Activated CD4-positive, alpha-beta T cell treated with anti-CD3 and anti-CD28 coated beads, Interleukin-2, amount 10 ng/mL, durations not matched to agents 24 days and 14 days (primary cell): Measurements from ENCODE around the gene ABCA7. TPM values are rescaled to one million over a fixed set of nuclear protein-coding genes. Genes with fewer than 3 reads are reported as not detected.
"Not testable (repeated sequence)": the region's sequence is repeated elsewhere in the genome, so short reads cannot be mapped to it uniquely, and the experiment has no call there.

ENCODE experiments used
- DNase-seq: peaks from one replicate; pipeline ENCODE4 v3.0.0; 2022
- H3K27ac Mint-ChIP-seq: one replicate; pipeline ENCODE4 v1.8.0; 2022; ENCODE audit warnings: mild to moderate bottlenecking, mixed read lengths
- H3K27me3 Mint-ChIP-seq: one replicate; pipeline ENCODE4 v1.8.0; 2022; ENCODE audit warnings: mixed read lengths
- H3K36me3 Mint-ChIP-seq: one replicate; pipeline ENCODE4 v1.8.0; 2022; ENCODE audit warnings: low read depth, mild to moderate bottlenecking, mixed read lengths
- H3K4me1 Mint-ChIP-seq: one replicate; pipeline ENCODE4 v1.8.0; 2021; ENCODE audit warnings: mixed read lengths
- H3K4me3 Mint-ChIP-seq: one replicate; pipeline ENCODE4 v1.8.0; 2022; ENCODE audit warnings: mild to moderate bottlenecking, moderate library complexity, mixed read lengths
- H3K9me3 Mint-ChIP-seq: one replicate; pipeline ENCODE4 v1.8.0; 2021; ENCODE audit warnings: mixed read lengths
- intact Hi-C: fragments of 100-400 bp; cut with micrococcal nuclease; formaldehyde crosslinking; loops from one replicate; pipeline ENCODE4 v1.15.1; 2023
- total RNA-seq: library from RNA; stranded (reverse); gene quantifications from 2 replicates; pipeline ENCODE4 v1.2.3, GENCODE V29; 2022

Gene ABCA7
- total RNA-seq, 1 donor from 2014 or later = 15.8 TPM

- Mint-ChIP-seq H3K36me3 (peaks cover 25% of the 10 kb centered on the region), H3K27me3 (no peaks in the 10 kb centered on the region), H3K4me3 (no peak overlapping the region), H3K27ac (no peak overlapping the region), H3K4me1 (no peaks in the 10 kb centered on the region), H3K9me3 (no peaks in the 10 kb centered on the region)
- DNase-seq = no peak
- intact Hi-C loops = no loop called here
These were observed 70.1 kb downstream of the ABCA7 start for GRCh38 chr19:1109697-1110671.

DNA sequence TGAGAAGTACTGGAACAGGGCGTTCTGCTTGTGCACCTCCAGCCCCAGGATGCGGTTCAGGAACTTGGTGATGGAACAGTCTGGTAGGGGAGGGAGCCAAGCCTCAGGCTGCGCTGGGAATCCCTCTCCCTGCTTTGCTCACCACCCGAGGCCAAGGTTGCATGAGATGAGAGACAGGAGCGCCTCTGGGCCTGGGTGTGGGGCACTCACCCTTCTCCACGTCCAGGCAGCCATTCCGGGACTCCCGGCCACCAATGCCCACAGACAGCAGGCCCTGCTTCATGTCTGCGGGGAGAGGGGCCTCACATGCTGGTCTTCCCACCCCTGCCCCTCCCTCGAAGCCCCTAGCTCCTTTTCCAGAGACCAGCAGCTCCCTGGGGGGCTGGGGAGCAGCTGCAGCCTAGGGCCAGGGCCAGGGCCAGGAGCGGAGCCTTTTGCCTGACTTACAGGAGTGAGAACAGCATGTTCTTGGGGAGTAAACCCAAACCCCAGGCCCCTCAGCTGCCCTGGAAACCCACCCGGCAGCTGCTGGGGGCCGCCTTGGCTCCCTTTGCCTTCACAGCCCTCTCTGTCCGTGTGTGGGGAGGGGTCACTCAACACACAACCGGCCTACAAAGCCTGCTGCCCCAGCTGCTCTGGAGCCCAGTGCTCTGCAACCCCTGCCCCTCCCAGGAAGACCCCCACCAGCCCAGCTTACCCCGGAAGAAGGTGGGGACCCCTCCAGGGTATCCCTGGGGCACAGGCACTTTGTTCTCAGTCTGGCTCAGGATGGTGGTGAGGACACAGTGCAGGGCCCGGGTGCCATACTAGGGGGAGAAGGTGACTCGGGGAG lies 71.1 kb downstream of the ABCA7 start:
- H3K4me1 Mint-ChIP-seq = no peaks in the 10 kb centered on the region
- no peak overlapping the region for H3K27ac Mint-ChIP-seq
- no peak for DNase-seq
- intact Hi-C loops = no loop called here
- H3K27me3 Mint-ChIP-seq = no peaks in the 10 kb centered on the region
- peaks cover 22% of the 10 kb centered on the region for H3K36me3 Mint-ChIP-seq
- H3K4me3 Mint-ChIP-seq = no peak overlapping the region
- H3K9me3 Mint-ChIP-seq = no peaks in the 10 kb centered on the region

DNA sequence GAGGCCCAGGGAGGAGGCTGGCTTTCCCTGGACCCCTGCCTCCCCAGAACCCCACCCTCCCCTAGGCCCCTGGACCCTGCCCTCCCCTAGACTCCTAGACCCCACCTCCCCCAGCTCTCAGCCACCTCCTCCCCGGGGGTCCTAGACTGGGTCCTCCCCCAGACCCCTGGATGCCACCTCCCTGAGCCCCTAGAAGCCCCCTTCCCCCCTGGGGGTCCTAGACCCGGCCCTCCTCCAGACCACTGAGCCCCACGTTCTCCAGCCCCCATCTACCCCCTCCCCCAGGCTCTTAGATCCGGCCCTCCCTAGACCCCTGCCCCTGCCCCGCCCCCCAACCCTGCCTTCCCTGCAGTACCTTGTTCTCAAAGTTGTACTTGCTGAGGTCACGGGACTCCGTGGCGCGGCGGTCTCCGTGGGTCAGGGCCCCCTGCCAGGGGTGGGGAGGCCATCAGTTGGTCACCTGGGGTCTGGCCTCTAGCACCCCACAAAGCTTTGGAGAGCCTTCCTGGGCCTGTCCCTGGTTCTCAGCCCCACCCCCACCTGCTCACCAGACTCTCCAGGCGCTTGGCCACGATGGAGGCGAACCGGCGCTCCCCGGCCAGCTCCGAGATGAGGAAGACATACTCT lies 71.8 kb downstream of the ABCA7 start:
- intact Hi-C loops = no loop called here
- Mint-ChIP-seq H3K27ac (no peak overlapping the region), H3K4me3 (no peak overlapping the region), H3K27me3 (no peaks in the 10 kb centered on the region), H3K4me1 (no peaks in the 10 kb centered on the region), H3K9me3 (no peaks in the 10 kb centered on the region), H3K36me3 (peaks cover 20% of the 10 kb centered on the region)
- no peak for DNase-seq

DNA sequence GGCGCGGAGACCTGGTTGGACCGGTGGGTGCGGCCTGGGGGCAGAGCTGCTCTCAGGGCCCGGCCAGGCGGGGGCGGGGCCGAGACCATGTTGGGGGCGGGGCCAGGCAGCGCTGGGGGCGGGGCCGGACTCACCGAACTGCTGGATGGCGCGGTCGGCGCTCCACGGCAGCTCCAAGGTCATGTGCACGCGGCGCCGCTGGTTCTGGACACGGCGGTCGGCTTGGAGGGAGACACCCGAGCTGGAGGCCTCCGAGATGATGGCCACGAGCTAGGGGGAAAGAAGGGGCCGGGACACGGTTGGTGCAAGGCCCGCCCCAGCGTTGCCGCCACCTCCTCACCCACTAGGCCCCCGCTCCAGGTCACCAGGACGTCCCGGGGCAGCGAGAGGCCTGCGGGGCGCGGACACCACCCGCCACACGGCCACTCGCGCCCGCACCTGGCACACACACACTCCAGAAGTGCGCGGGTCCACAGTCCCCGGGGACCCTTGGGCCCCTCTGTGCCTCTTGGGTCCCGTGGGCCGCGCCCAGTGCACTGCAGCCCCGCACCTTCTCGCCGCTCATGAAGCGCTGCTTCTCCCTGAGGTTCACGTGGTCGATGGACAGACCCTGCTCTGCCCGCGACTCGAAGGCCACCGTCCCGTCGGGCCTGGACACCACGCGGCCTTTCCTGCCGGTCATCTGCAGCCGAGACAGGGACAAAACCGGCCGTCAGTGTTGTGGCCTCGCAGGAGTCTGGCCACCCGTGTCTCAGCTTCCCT lies 72.5 kb downstream of the ABCA7 start:
- H3K36me3 Mint-ChIP-seq = peaks cover 17% of the 10 kb centered on the region
- no peaks in the 10 kb centered on the region for H3K9me3 Mint-ChIP-seq
- H3K27me3 Mint-ChIP-seq = no peaks in the 10 kb centered on the region
- H3K4me3 Mint-ChIP-seq = no peak overlapping the region
- no peaks in the 10 kb centered on the region for H3K4me1 Mint-ChIP-seq
- H3K27ac Mint-ChIP-seq = no peak overlapping the region
- intact Hi-C loops = no loop called here
- DNase-seq = no peak

DNA sequence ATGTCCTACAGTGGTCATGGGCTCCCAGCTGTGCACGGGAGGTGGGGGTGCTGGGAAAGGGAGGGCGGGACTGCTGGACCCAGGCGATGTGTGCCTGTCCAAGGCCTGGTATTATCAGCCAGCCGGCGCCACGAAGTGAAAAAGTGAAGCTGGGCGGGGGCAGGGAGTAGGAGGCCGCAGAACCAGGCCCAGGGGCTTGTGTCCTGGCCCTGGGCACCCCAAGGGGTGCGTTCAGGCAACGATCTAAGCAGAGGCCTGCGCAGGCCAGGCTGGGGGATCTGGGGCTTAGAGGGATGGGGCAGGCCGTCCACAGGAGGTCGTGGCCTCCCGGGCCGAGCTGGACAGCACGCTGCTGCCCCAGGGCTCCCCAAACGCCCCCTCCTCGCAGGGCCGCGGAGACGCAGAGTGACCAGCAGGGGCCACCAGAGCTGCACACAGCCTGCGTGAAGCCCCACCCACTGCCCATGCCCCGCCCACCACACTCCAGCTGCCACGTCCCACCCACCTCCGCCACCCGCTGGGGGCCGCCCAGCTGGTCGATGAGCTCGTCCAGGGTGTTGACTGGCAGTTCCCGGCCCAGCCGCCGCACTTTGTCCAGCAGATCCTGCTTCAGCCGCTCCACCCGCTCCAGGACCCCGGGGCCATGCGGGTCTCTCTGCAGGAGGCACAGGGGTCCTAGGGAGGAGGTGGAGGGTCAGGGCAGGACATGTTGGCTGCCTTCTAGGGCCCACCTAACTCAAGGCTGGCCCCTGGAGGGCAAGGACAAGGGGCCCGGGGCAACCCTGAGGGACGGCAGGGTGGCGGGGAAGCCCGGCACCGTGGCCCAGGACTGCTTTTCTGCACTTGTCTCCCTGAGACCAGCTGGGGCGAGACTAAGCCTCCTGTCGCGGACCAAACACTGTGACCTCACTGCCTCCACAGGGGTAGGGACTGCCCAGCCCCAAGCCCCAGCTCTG lies 73.4 kb downstream of the ABCA7 start:
- peaks cover 21% of the 10 kb centered on the region for H3K36me3 Mint-ChIP-seq
- H3K4me1 Mint-ChIP-seq = no peaks in the 10 kb centered on the region
- intact Hi-C loops = no loop called here
- H3K9me3 Mint-ChIP-seq = no peaks in the 10 kb centered on the region
- no peak overlapping the region for H3K27ac Mint-ChIP-seq
- H3K4me3 Mint-ChIP-seq = no peak overlapping the region
- DNase-seq = peak; percentile 93
- H3K27me3 Mint-ChIP-seq = no peaks in the 10 kb centered on the region

DNA sequence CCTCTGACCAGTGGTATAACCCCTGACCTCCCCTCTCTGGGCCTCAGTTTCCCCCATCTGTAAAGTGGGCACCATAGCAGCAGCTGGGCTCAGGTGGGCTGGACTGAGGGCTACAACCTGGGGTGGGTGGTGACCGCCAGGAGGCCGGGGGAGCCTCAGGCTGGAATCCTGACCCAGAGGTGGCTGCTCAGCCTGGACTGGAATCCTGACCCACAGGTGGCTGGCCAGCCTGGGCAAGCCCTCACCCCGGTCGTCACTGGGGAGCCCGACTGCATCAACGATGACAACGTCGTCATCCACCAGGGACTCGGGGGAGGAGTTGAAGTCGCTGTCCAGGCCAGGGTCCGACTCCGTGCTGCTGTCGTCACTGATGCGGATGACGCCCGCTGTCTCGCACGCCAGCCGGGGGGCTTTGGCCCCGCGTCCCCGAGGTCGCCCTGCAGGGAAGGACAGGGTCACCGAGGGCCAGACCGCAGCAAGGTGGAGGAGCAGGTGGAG lies 74.1 kb downstream of the ABCA7 start:
- intact Hi-C loops = no loop called here
- no peaks in the 10 kb centered on the region for H3K27me3 Mint-ChIP-seq
- H3K4me3 Mint-ChIP-seq = no peak overlapping the region
- H3K9me3 Mint-ChIP-seq = no peaks in the 10 kb centered on the region
- no peak for DNase-seq
- peaks cover 26% of the 10 kb centered on the region for H3K36me3 Mint-ChIP-seq
- no peaks in the 10 kb centered on the region for H3K4me1 Mint-ChIP-seq
- no peak overlapping the region for H3K27ac Mint-ChIP-seq

- DNase-seq, H3K9me3 Mint-ChIP-seq, intact Hi-C loops, H3K4me1 Mint-ChIP-seq, H3K4me3 Mint-ChIP-seq, H3K27me3 Mint-ChIP-seq, H3K27ac Mint-ChIP-seq: not testable (repeated sequence)
- H3K36me3 Mint-ChIP-seq = peaks cover 27% of the 10 kb centered on the region
These were observed 74.8 kb downstream of the ABCA7 start for GRCh38 chr19:1114728-1115127.

Other genes starting within 250 kb of the ABCA7 start
- 789 and 832 TPM in 2 replicates for gene PTBP1, start 242.7 kb upstream of the ABCA7 start, total RNA-seq
- not detected in 2 replicates for gene PLPPR3, start 218.2 kb upstream of the ABCA7 start, total RNA-seq
- not detected in 2 replicates for gene AZU1, start 212.3 kb upstream of the ABCA7 start, total RNA-seq
- gene PRTN3, start 199.1 kb upstream of the ABCA7 start, total RNA-seq = not detected in 2 replicates
- not detected in 2 replicates for gene ELANE, start 187.8 kb upstream of the ABCA7 start, total RNA-seq
- 1.4 and 2.5 TPM in 2 replicates for gene CFD, start 180.4 kb upstream of the ABCA7 start, total RNA-seq
- 58.1 and 61.1 TPM in 2 replicates for gene MED16, start 146.9 kb upstream of the ABCA7 start, total RNA-seq
- gene RNU6-9, start 146.6 kb upstream of the ABCA7 start, total RNA-seq = not detected in 2 replicates
- gene R3HDM4, start 126.9 kb upstream of the ABCA7 start, total RNA-seq = 86.8 and 91.5 TPM in 2 replicates
- 12.9 and 16.8 TPM in 2 replicates for gene KISS1R, start 122.8 kb upstream of the ABCA7 start, total RNA-seq
- gene ARID3A, start 114.1 kb upstream of the ABCA7 start, total RNA-seq = 35.6 and 36.6 TPM in 2 replicates
- gene WDR18, start 55.8 kb upstream of the ABCA7 start, total RNA-seq = 104 and 111 TPM in 2 replicates
- 0.07 TPM in 1 of 2 replicates, not detected in the other for gene GRIN3B, start 39.7 kb upstream of the ABCA7 start, total RNA-seq
- gene TMEM259, start 19.0 kb upstream of the ABCA7 start, total RNA-seq = 154 and 156 TPM in 2 replicates
- gene RNU6-2, start 18.6 kb upstream of the ABCA7 start, total RNA-seq = not detected in 2 replicates
- gene CNN2, start 13.5 kb upstream of the ABCA7 start, total RNA-seq = 112 TPM in 2 replicates
- gene ARHGAP45, start 27.1 kb downstream of the ABCA7 start, total RNA-seq = 176 and 183 TPM in 2 replicates
- 273 and 274 TPM in 2 replicates for gene POLR2E, start 55.3 kb downstream of the ABCA7 start, total RNA-seq
- gene GPX4, start 63.9 kb downstream of the ABCA7 start, total RNA-seq = 225 and 239 TPM in 2 replicates
- gene SBNO2, start 134.2 kb downstream of the ABCA7 start, total RNA-seq = 97.1 and 98.9 TPM in 2 replicates
- 70.3 and 70.9 TPM in 2 replicates for gene STK11, start 165.7 kb downstream of the ABCA7 start, total RNA-seq
- 1.7 and 1.9 TPM in 2 replicates for gene CBARP, start 197.9 kb downstream of the ABCA7 start, total RNA-seq
- gene ATP5F1D, start 201.6 kb downstream of the ABCA7 start, total RNA-seq = 254 and 269 TPM in 2 replicates
- 72.3 and 82.4 TPM in 2 replicates for gene MIDN, start 208.5 kb downstream of the ABCA7 start, total RNA-seq
- gene CIRBP, start 229.2 kb downstream of the ABCA7 start, total RNA-seq = 237 TPM in 2 replicates
- 115 and 126 TPM in 2 replicates for gene FAM174C, start 235.4 kb downstream of the ABCA7 start, total RNA-seq
- not detected in 2 replicates for gene EFNA2, start 245.8 kb downstream of the ABCA7 start, total RNA-seq